GM20431 (cell line): ENCODE data around the gene FHL2.
"Not testable (repeated sequence)": the region's sequence is repeated elsewhere in the genome, so short reads cannot be mapped to it uniquely, and the experiment has no call there.

Experiments
- in situ Hi-C: fragments of 300-500 bp; cut with MseI, MboI; formaldehyde crosslinking; loops from one replicate; pipeline ENCODE4 v1.15.0; 2020; ENCODE audit warnings: low sequenced_read_pairs; ENCODE audit not compliant: unreplicated experiment

Gene FHL2

DNA sequence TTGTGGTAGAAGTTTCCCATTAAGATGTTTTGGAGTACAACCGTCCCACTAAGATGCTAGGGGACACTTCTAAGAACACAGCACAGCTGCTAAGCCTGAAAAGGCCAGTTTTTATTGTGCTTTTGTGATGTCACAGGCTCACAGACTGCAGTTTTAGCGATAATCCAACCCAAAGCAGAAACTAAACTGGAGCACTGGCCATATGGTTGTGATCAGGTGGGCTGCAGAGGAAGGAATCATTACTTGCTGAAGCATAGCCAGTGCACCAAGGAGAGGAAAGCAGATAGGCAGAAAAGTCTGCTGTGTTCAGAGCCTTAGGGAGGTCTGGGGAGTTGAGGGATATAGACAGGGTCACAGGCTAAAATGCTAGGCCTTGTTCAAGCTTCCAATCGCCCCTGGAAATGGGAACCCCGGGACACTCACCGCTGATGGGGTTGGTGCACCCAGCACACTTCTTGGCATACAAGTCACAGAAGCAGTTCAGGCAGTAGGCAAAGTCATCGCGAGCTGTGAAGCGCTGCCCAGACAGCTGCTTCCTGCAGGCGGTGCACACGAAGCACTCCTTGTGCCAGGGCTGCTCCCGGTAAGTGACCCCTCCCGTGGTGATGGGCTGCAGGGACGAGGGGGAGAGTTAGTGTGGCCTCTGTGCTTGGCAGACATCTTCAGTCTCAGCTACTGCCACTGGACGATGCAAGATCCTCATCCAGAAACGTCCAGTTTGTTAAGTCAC, 35.8 kb downstream of the FHL2 start:
- in situ Hi-C loops = loop anchor here (10.0 kb wide), 1 partner anchor 162 kb away; no protein-coding TSS in a partner anchor

DNA sequence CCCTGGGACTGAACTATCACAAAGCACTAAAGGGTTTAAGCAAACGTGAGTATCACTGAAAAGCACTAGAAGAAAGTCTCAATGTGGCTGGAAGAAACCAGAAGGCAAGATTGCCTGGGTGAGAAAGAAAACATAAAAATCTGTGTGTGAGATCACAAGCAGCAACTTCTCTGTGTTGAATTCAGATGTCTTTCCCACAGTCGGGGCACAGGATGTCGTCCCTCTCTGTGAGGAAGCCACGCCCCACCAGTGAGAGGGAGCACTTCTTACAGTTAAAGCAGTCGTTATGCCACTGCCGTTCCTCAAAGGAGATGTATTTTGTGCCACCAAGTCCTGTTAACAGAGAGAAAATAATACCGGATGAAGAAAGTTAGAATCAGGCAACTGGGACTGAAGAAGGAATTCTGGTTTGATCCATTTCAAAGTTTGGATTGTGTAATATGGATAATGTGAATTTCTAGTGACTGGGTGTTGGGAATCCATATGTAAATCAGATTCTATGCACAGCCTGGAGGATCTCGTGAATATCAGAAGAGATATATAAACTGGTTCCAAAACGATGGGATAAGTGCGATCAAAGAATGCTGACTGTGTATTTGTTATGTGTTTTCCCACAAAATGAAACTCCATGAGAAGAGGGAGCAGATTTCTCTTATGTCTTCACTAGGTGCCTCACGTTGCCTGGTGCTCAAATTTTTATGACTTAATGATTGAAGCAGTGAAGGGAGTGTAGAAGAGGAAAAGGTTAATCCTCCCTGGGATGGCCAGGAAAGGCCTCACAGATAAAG, 37.6 kb downstream of the FHL2 start:
- in situ Hi-C loops = loop anchor here (10.0 kb wide), 1 partner anchor 164 kb away; no protein-coding TSS in a partner anchor

DNA sequence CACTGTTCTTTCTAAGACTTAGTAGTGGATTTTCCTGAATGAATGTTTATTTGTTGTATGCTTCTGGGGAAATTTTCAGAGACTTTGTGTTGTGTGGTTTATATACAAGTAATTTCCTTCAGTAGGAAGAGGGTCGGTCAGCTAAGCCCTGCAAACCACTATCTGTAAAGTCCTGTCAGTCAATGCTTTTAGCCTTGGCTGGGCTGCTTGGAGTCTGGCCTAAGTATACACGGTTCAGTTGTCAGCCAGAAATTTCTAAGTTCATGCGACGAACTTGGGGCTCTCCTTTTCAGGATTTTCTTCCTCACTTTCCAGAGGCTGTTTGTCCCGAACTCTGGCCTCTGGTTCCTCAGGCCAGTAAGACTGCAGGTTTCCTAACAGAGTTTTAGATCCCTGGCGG, 40.3 kb downstream of the FHL2 start:
- in situ Hi-C loops = no loop called here

DNA sequence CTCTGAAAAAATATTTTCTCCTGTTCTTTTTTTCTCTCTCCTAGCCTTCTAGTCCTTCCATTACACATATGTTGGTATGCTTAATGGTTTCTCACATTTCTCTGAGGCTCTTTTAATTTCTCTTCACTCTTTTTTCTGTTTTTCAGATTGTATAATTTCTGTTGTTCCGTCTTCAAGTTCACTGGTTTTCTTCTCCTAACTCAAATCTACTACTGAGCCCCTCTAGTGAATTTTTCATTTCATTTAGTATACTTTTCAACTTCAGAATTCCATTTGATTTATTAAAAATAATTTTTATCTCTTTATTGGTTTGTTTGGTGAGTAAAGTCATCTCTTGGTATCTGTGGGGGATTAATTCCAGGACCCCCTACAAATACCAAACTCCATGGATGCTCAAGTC, 41.7 kb downstream of the FHL2 start:
- in situ Hi-C loops = no loop called here

DNA sequence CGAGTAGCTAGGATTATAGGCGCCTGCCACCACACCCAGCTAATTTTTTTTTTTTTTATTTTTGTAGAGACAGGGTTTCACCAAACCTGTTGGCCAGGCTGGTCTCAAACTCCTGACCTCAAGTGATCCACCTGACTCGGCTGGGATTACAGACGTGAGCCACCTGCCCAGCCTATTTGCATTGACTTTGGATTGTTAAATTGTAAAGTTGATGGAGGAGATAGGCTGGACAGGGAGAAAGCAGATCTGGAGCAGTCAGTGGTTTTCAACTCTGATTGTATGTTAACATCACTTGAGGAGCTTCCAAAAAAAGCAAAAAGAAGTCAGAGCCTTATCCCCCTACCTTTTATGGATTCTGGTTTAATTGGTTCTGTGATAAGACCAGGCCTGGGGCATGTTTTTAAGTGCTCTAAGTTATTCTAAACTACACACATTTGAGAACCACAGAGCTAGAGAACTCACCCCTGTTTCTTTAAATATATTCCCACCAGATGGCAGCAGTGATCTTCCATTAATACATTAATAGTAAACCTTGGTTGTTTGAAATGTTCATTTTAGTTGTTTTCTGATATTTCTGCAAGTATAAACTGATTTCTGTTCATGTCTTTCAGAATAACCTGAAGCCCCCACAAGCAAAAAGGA, 54.0 kb downstream of the FHL2 start:
- in situ Hi-C loops = no loop called here

DNA sequence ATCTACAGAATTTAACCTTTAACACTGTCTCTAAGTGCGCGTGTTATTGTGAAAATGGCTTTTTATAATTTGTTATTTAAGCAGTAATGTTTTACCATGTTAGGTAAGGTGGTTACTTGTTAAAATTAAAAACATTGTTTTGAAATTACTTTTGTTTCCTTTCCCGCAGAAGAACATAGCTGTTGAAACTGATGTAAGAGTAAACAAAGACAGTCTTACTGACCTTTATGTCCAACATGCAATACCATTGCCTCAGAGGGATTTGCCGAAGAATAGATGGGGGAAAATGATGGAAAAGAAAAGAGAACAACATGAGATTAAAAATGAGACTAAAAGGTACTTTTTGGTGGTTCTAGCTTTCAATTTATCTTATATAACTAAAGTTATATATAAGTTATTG, 59.4 kb downstream of the FHL2 start:
- in situ Hi-C loops = no loop called here

DNA sequence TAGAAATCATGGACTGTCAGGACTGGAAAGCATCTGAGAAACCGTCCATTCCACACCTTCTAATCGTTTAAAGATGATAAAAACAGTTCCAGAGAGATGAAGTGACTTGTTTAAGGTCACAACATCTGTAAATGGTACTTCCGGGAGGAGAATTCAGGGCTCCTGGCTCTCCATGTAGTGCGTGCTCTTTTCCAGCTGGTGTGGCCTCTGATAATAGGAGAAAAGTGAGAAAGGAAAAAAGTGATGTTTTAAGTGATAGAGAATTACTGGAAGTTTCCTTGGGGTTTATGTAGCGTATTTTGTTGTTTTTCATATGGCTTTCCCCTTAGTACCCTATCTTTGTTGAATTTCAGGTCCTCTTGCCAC, 60.8 kb downstream of the FHL2 start:
- in situ Hi-C loops = no loop called here

DNA sequence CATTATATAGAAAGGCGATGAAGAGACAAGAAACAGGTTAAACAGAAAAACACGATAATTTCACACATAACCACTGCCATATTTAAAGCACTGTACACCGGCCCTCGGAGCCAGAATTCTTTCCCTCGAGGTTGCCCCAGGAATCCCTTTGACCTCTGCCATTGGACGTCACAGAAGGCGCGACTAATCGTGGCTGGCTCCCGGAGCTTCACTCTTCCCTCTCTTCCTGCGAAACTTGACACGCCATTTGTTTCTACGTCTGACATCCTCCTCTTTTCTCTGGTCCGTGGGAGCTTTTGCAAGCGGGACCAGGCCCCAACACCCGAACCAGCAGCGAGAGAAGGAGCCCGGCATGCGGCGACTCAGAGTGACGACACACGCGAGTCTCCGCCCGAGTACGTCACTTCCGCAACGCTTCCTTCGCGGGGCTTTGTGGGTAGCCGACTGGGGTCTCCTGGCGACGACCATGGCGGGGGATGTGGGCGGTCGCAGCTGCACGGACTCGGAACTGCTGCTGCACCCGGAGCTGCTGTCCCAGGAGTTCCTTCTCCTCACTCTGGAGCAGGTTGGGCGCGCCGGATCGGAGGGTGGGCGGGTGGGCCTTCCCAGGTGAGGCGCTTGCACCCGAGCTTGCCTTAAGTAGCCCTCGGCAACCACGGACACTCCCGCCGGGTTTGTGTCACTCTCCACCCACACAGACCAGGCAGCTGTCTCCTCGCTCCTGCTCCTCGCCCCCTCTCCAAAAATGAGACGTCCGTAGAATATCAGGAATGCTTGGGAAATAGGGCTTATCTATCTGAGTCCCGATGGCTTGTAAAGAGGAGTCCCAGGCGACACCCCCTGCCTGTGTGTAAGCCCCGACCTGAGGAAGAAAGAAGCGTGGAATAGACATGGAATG, 61.5 kb downstream of the FHL2 start, which contains the start of gene C2orf49:
Gene C2orf49 (plus strand): TSS at position 419 of the 898 bp plus-strand sequence. CDS start 48 bp downstream, at position 467.
- in situ Hi-C loops = no loop called here

DNA sequence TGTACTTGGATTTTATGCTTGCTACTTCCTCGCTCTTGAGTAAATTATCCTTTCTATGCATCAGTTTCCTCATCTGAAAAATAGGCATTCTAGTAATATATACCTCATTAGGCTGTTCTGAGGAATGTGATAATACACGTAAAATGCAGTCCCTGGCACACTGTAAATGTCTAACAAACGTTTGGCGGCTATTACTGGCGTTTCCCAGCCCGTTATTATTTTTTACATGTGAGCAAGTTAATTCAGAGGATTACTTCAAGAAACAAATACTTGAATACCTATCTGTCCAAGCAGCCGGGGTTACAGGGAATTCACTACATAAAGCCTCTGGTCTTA, 62.1 kb downstream of the FHL2 start:
- in situ Hi-C loops = no loop called here

DNA sequence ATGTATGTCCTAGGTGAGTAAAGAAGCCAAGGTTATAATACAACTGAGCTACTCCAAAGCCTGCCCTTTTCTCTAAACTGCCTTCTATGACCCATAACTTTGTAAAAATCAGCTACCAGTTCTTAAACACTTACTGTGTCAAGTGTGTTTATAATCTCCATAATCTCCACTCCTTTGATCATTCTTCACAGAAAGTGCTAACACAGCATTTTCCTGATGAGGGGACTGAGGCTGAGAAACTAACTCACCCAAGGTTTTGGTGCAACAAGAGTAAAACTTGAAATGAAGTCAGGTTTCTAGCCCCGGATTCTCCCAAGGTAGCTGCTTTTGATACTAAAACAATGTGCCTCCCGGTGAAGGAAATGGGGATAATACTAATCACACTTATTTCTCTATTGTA, 63.4 kb downstream of the FHL2 start:
- in situ Hi-C loops = no loop called here

DNA sequence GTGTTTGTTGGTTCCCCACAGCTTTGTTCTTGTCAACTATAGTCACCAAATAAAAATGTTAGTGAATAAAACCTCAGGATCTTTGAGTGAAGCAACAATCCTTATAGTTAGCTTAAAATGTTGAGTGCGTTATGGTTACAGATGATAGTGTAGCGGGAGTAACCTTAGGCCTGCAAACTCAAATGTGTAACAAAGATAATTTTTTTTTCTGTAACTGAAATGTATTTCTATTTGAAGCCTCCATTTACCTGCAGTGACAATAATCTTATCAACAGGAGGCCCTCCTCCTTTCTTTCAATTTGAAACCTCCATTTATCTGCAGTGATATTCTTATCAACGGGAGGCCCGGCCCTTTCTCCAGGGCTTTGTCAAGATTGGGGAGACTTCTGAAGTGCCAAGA, 64.6 kb downstream of the FHL2 start:
- in situ Hi-C loops = no loop called here

DNA sequence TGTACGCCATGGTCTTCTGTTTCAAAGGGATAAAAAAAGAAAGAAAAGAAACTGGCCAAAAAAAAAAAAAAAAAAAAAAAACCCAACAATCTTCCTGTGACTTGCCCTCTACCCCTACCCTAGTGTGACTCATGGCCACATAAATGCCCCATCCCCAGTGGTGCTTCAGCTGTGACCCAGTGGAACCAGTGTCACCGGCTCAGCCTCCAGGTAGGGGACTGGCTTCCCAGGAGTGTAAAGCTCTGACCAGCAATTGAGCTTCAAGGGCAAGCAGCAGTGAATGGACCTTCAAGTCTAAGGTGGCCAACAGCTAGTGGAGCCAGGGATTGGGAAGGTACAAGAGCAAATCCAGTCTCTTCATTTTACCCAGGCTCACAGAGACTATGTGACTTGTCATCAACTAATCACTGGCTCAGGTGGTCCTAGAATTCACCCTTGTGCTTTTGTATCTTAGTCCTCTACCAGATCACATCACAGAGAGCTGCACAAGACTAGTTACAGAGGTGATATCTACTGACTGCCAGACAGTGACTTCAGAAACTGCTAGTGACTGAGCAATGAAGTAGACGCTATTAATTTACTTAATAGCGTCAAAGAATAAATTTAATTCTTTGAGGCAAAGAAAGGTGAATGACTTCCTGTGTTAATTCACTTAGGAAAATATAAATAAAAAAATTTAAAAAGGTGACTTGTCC, 68.0 kb downstream of the FHL2 start:
- in situ Hi-C loops = no loop called here

DNA sequence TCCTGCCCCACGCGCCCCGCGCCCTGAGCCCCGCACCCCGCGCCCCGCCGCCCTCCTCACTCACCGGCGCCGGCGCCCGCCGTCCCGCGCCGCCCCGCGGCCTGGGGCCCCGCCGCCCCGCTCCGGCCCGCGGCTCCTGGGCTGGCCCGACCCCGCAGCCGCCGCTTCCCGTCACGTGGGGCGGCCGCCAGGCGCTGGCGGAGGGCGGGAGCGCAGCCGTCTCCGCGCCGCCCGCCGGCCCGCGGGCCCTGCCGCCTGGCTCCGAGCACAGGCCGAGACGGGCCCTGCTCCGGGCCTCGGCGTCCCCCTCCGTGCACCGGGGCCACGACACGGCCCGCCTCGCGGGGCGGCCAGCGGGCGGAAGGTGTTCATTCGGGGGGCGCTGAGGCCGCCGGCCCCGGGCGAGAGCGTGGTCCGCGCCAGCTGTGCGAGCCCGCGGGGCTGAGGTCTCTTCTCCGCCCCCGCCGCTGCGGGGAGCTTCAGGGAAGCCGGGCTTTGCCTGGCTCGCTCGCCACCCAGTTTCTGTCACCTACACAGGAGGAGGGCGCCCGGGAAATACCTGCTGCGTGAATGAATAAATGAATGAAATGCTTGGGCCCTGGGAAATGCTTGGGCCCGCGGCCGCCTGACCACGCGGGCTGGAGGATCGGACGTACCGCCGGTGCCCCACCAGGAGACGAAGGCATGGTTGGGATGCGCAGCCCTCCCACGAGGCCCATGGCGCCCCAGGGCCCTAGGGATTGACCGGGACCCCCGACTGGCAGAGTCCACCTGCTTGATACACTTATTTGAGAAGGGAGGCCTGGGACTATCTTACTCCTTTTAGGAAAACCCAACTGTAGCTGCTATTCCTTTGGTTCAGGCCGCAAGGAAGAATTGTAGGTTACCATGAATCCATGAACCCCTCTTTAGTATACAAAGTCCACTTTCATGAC, 69.0 kb downstream of the FHL2 start, which contains the start of gene TGFBRAP1:
Gene TGFBRAP1 (minus strand): TSS at position 175 of the 935 bp plus-strand sequence. CDS start 21,434 bp downstream, outside the sequence.
- in situ Hi-C loops = no loop called here

DNA sequence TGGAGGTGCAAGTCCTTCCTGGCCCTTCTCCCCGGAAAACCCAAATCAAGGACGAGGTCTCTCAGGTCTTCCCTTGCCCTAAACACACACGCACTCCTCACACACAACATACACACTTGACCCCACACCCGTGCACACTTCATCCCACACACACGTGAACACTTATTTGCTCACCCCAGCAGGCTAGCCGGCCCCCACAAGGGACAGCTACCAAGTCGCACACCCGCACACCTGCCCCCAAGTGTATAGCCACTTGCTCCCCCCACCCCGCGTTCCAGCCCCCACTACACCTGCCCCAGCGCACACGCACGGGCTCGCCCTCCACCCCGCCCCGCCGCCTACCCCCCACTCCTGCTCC, 69.7 kb downstream of the FHL2 start:
- in situ Hi-C loops = no loop called here

DNA sequence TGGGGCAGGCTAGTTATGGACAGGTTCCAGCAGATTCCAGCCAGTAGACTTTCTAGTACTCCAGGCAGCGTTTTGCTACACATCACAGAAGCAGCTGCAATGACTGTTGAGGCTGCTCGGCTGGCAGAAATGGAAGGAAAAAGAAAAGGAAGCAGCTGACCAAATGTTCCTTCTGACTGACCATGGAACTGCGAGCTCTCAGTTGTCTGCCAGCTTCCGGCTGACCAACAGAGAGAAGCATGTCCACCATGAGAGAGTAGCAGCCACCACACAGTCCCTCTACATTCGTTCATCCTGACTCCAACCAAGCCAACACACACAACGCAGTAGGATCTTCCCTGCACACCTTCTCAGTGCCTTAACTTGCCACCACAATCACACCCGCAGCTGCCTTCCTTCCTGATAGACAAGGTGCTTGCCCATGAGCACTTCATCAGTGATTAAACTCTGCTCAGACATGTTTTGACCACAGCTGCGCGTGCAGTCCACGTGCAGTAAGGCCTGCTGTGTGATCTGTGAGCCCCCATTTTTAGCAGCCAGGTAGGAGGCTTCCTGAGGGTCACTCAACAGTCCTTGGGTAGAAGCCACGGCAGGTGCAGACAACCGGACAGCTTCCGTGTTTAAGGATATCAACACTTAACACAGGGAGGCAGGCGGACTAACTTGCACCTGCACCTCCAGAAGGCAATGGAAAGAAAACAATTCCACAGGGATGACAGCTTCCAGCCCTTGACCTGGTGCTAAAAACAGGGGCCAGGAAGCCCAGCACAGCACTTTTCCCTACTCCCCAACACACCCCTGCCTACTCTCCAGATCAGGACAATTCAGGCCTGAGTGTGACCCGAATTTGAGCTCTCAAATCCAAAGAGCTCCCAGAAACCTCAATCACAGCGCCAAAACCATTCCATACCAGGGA, 70.3 kb downstream of the FHL2 start:
- in situ Hi-C loops = no loop called here

DNA sequence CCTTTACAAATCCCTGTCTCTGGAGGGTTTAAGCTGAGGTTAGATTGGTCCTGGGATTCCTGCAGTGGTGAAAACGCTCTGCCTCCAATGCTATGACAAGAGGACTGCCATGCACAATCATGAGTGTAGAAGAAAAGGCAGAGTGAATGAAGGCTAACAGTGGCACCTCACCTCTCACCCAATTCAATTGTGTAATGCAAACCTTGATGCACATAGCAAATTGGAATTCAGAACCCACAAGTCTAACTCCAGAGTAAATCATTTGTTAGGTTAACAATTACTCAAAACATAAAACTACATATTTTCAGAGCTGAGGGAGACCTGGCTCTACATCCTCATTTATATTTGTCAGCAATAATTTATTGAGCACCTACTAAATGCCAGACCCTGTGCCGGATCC, 71.2 kb downstream of the FHL2 start:
- in situ Hi-C loops = no loop called here

DNA sequence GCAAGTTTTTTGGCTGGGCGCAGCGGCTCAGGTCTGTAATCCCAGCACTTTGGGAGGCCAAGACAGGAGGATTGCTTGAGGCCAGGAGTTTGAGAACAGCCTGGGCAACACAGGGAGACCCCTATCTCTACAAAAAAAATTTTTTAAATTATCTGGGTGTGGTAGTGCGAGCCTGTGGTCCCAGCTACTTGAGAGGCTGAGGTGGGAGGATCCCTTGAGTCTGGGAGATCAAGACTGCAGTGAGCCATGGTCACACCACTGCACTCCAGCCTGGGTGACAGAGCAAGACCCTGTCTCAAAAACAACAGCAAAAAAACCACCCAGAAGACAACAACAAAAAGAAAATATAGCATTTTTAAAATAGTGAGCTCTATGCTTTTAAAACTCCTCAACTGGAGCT, 71.6 kb downstream of the FHL2 start:
- in situ Hi-C loops = not testable (repeated sequence)
